ENCODE data around the gene PPARA.

PPARA gene

DNA sequence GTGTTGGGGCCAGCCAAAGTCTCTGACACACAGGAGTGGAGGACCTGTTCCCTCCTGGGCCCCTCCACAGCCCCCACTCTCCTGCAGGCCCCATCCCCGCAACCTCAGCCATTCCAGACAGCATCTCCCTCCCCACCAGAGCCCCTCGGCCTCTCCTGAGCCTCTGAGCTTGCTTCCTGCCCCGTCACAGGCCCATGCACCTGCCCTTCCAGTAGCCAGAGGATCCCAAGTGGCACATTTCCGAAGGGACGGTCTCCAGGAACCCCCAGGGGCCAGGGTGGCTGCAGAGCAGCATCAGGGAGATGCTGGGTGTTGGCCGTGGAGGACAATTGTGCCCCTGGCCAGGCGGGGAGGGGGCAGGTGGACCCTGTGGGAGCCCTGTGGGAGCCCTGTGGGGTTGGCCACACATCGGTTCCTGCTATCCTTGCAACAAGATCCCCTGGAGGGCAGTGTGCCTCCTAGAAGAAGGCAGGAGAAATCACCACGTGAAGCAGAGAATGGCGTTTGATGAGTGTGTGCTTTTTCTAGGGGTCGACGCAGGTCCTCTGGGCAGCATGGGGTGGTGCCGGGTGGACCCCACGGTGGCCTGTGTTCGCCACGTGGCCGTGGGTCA lies 45.3 kb upstream of the PPARA start:
- in situ Hi-C loops (cut with MboI; ENCODE audit: low pct_unique_long_range_greater_than_20kb, low sequenced_read_pairs, unreplicated experiment) = no loop called here

DNA sequence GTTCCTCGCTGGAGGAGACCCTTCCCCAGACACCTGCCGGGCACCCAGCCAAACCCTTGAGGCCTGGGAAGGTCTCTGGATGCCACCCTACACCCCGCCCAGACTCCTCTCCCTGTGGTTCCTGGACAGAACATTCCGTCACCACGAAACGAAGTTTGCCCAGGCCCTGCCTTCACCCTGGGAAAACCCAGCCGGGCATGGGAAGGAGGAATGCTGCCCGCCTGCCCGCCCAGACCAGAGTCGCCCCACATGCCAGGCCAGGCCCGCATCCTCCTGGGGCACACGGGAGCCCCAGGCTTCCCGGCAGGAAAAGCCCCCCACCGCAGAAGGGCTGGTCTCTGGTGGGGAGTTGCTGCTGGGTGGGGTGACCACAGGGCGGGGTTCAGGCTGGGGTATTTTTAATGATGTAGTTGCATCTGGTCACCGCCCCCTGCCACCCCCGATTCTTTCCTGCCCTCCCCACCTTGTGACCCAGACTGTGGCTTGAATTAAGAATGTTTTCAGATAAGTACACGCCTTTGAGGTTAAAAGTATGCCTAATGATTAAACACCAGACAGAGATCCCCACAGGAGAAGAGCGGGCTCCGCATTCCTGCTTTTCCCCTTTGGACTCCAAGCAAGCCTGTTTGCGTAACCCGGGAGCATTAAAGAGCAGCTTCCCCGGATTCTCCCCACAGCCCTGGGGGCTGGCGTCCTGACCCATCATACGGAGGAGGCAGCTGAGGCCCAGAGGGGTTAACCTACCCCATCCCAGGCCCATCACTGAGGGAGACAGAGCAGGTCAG lies 44.6 kb upstream of the PPARA start:
- TF ChIP-seq, protein P1, sequence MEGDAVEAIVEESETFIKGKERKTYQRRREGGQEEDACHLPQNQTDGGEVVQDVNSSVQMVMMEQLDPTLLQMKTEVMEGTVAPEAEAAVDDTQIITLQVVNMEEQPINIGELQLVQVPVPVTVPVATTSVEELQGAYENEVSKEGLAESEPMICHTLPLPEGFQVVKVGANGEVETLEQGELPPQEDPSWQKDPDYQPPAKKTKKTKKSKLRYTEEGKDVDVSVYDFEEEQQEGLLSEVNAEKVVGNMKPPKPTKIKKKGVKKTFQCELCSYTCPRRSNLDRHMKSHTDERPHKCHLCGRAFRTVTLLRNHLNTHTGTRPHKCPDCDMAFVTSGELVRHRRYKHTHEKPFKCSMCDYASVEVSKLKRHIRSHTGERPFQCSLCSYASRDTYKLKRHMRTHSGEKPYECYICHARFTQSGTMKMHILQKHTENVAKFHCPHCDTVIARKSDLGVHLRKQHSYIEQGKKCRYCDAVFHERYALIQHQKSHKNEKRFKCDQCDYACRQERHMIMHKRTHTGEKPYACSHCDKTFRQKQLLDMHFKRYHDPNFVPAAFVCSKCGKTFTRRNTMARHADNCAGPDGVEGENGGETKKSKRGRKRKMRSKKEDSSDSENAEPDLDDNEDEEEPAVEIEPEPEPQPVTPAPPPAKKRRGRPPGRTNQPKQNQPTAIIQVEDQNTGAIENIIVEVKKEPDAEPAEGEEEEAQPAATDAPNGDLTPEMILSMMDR (IDR thresholded peaks at IDR 0.05; ENCODE audit: extremely low read depth, insufficient read depth, missing control alignments) = no peak
- DNase-seq (ENCODE audit: low spot score) = no peak
- in situ Hi-C loops (cut with MboI; ENCODE audit: low pct_unique_long_range_greater_than_20kb, low sequenced_read_pairs, unreplicated experiment) = no loop called here

More for the DNA sequence above, 45.3 kb upstream of the PPARA start:
- DNase-seq (ENCODE audit: low spot score) = no peak
- TF ChIP-seq, protein P1 (IDR thresholded peaks at IDR 0.05; ENCODE audit: extremely low read depth, insufficient read depth, missing control alignments) = no peak

DNA sequence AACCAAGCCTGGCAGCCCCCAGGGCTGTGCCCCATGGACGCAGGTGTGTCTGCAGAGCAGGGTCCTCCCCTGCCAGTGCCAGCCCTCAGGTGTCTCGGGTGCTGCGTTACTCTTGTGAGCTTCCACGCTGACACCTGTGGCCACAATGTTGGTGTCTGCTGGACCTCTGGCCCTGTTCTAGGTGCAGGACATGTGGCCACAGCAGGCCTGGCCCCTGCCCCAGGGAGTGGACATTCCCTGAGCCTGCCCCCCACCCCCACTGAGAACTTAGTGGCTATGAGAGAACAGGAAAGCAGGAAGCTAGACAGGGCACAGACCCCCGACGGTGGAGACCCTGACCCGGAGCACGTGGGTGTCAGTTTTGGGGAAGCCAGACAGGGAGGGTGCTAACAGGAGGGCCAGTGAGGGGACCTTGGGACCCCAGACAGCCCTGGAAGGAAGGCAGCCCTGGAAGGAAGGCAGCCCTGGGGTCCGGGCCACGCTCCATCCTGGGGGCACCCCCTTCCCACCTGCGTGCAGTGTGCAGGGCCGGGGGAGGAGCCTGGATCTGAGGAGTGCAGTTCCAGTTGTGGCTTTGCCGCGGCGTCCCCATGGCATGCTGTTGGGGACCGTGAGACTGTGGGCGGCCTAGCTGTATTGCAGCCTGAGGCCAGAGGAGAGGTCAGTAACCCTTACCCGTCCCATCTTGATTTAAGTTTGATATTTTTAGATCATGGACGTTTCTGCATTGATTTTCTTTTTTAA lies 43.9 kb upstream of the PPARA start:
- in situ Hi-C loops (cut with MboI; ENCODE audit: low pct_unique_long_range_greater_than_20kb, low sequenced_read_pairs, unreplicated experiment) = no loop called here
- no peak for DNase-seq (ENCODE audit: low spot score)
- TF ChIP-seq, protein P1 (IDR thresholded peaks at IDR 0.05; ENCODE audit: extremely low read depth, insufficient read depth, missing control alignments) = no peak

DNA sequence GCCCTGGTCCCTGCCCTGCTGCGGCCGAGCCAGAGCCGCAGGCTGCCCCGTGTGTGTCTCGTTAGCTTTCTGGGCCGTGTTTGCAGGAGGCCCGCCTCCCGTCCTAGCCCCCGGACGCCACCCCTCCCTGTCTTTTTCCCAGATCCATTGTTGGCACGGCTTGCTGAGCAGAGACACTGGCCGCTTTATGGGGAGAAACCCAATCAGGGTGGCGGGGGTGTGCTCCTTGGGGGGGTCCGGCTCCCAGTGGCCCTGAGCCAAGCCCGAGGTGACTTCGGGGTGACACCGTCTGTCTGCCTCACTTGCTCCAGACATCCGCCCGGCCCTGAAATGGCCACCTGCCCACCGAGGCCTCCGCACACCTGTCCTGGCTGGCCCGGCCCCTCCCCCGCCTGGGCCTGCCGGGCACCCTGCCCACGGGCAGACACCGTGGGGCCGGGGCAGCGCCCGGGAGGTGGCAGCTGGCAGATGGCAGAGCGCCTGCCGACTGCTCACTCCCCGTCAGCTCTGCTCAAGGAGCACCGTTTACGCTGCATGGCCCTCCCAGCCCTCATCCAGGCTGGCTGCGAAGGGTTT lies 43.1 kb upstream of the PPARA start:
- DNase-seq (ENCODE audit: low spot score) = no peak
- in situ Hi-C loops (cut with MboI; ENCODE audit: low pct_unique_long_range_greater_than_20kb, low sequenced_read_pairs, unreplicated experiment) = no loop called here
- TF ChIP-seq, protein P1 (IDR thresholded peaks at IDR 0.05; ENCODE audit: extremely low read depth, insufficient read depth, missing control alignments) = no peak

DNA sequence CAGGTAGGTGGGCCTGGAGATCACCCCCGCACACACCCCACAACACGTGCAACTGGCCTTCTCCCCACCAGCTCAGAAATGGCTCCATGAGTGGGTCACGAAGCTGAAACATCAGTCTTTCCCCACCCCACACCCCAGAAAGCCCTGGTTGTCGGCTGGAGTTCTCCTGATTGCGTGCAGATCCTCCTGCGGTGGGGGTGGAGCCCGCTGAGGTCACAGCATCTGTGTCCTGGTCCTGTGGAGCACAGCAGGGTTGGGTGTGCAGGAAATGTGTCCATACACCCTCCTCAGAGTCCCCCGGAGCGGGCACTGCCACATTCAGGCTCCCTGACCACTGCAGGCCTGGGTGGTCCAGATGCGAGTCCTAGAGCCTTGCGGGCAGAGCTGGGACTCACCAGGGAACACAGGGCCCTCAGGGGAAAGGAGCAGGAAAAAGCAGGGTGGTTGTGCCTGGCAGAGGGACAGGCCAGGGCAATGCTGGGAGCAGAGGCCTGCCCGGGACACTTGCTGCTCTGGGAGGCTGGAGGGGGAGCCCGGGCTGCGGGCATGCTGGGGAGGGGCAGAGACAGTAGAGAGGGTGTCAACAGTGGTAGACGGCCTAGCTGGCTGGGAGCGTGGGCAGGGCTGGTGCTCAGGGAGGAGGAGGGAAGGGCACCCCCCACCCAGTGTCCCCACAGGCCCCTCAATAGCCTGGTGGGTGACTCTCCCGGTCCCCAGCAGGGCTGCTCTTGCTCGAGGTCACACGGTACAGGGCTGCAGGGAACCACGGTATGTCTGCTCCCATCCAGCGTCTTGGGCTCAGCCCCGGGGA lies 42.4 kb upstream of the PPARA start:
- DNase-seq (ENCODE audit: low spot score) = no peak
- in situ Hi-C loops (cut with MboI; ENCODE audit: low pct_unique_long_range_greater_than_20kb, low sequenced_read_pairs, unreplicated experiment) = no loop called here
- TF ChIP-seq, protein P1 (IDR thresholded peaks at IDR 0.05; ENCODE audit: extremely low read depth, insufficient read depth, missing control alignments) = no peak

Data from GM13977 (cell line).